Stimulated activated CD4-positive, alpha-beta T cell treated with anti-CD3 and anti-CD28 coated beads, Interleukin-1b, Interleukin-23, amount 100 ng/mL, for 4 hours (primary cell): ENCODE data around the gene TMEM54.

Source experiments
- DNase-seq, 2 donors: peaks; one replicate each; pipeline ENCODE4 v3.0.0-alpha.2; 2020; ENCODE audit warnings: low read depth in 2 of 2

Gene TMEM54

GRCh38 chr1:32864375-32865019 lies 36.7 kb downstream of the TMEM54 start:
- no peak for DNase-seq

- DNase-seq = no peak
These were observed 37.3 kb downstream of the TMEM54 start for GRCh38 chr1:32863881-32864245.

GRCh38 chr1:32863218-32863880 lies 37.8 kb downstream of the TMEM54 start:
- DNase-seq = no peak

GRCh38 chr1:32861904-32862695 lies 39.1 kb downstream of the TMEM54 start:
- DNase-seq = no peak

GRCh38 chr1:32860566-32860965 lies 40.6 kb downstream of the TMEM54 start:
- no peak for DNase-seq

GRCh38 chr1:32859915-32860314 lies 41.3 kb downstream of the TMEM54 start:
- DNase-seq = no peak

GRCh38 chr1:32858791-32859190 lies 42.4 kb downstream of the TMEM54 start:
- no peak for DNase-seq

GRCh38 chr1:32858136-32858535 lies 43.1 kb downstream of the TMEM54 start:
- DNase-seq = no peak

- DNase-seq = no peak
These were observed 45.1 kb downstream of the TMEM54 start for GRCh38 chr1:32855861-32856617.

GRCh38 chr1:32848354-32849063 lies 52.7 kb downstream of the TMEM54 start:
- no peak for DNase-seq
